ENCODE results near the gene CLASP1. TPM values are rescaled to one million over a fixed set of nuclear protein-coding genes. Genes with fewer than 3 reads are reported as not detected.
A peak's percentile ranks its signal among the peaks of the same experiment; 100 is the strongest.

Gene CLASP1
- total RNA-seq, 1 donor from 2014 or later, result 95.1 TPM

- Mint-ChIP-seq H3K9me3 (ENCODE audit: unreplicated experiment) (no peaks in the 10 kb centered on the region), H3K4me3 (ENCODE audit: unreplicated experiment) (peak overlapping the region; percentile 17), H3K27me3 (ENCODE audit: unreplicated experiment) (no peaks in the 10 kb centered on the region), H3K27ac (ENCODE audit: unreplicated experiment) (peak overlapping the region; percentile 84), H3K4me1 (ENCODE audit: unreplicated experiment) (peaks cover 23% of the 10 kb centered on the region), H3K36me3 (ENCODE audit: low read depth, unreplicated experiment) (no peaks in the 10 kb centered on the region)
- peak; percentile 30 for DNase-seq (ENCODE audit: low spot score)
- no peak for TF ChIP-seq CTCF (IDR thresholded peaks at IDR 0.05; ENCODE audit: unreplicated experiment)
Measured at GRCh38 chr2:121596221-121597080, 52.8 kb downstream of the CLASP1 start.

- DNase-seq (ENCODE audit: low spot score), result no peak
- Mint-ChIP-seq H3K4me1 (ENCODE audit: unreplicated experiment) (peaks cover 23% of the 10 kb centered on the region), H3K27me3 (ENCODE audit: unreplicated experiment) (peaks cover 1% of the 10 kb centered on the region), H3K4me3 (ENCODE audit: unreplicated experiment) (no peak overlapping the region), H3K9me3 (ENCODE audit: unreplicated experiment) (no peaks in the 10 kb centered on the region), H3K36me3 (ENCODE audit: low read depth, unreplicated experiment) (no peaks in the 10 kb centered on the region), H3K27ac (ENCODE audit: unreplicated experiment) (peak overlapping the region; percentile 84)
- TF ChIP-seq CTCF (IDR thresholded peaks at IDR 0.05; ENCODE audit: unreplicated experiment), result no peak
Measured at GRCh38 chr2:121595012-121595891, 54.0 kb downstream of the CLASP1 start.

GRCh38 chr2:121591199-121591598, 58.1 kb downstream of the CLASP1 start:
- no peak for TF ChIP-seq CTCF (IDR thresholded peaks at IDR 0.05; ENCODE audit: unreplicated experiment)
- H3K4me1 Mint-ChIP-seq (ENCODE audit: unreplicated experiment), result peaks cover 13% of the 10 kb centered on the region
- H3K27me3 Mint-ChIP-seq (ENCODE audit: unreplicated experiment), result peaks cover 1% of the 10 kb centered on the region
- no peak overlapping the region for H3K27ac Mint-ChIP-seq (ENCODE audit: unreplicated experiment)
- no peaks in the 10 kb centered on the region for H3K9me3 Mint-ChIP-seq (ENCODE audit: unreplicated experiment)
- DNase-seq (ENCODE audit: low spot score), result no peak
- H3K4me3 Mint-ChIP-seq (ENCODE audit: unreplicated experiment), result no peak overlapping the region
- H3K36me3 Mint-ChIP-seq (ENCODE audit: low read depth, unreplicated experiment), result no peaks in the 10 kb centered on the region

GRCh38 chr2:121588357-121588756, 60.9 kb downstream of the CLASP1 start:
- H3K27ac Mint-ChIP-seq (ENCODE audit: unreplicated experiment), result no peak overlapping the region
- H3K4me3 Mint-ChIP-seq (ENCODE audit: unreplicated experiment), result no peak overlapping the region

More at GRCh38 chr2:121588357-121588756, 60.9 kb downstream of the CLASP1 start:
- H3K36me3 Mint-ChIP-seq (ENCODE audit: low read depth, unreplicated experiment), result peaks cover 6% of the 10 kb centered on the region
- H3K4me1 Mint-ChIP-seq (ENCODE audit: unreplicated experiment), result peaks cover 3% of the 10 kb centered on the region
- DNase-seq (ENCODE audit: low spot score), result no peak
- no peaks in the 10 kb centered on the region for H3K9me3 Mint-ChIP-seq (ENCODE audit: unreplicated experiment)
- no peak for TF ChIP-seq CTCF (IDR thresholded peaks at IDR 0.05; ENCODE audit: unreplicated experiment)
- peaks cover 1% of the 10 kb centered on the region for H3K27me3 Mint-ChIP-seq (ENCODE audit: unreplicated experiment)
